ENCODE measurements around the gene KNTC1.

The KNTC1 gene

GRCh38 chr12:122661246-122661645 lies 134.2 kb downstream of the KNTC1 start:
- no peak for DNase-seq

DNA sequence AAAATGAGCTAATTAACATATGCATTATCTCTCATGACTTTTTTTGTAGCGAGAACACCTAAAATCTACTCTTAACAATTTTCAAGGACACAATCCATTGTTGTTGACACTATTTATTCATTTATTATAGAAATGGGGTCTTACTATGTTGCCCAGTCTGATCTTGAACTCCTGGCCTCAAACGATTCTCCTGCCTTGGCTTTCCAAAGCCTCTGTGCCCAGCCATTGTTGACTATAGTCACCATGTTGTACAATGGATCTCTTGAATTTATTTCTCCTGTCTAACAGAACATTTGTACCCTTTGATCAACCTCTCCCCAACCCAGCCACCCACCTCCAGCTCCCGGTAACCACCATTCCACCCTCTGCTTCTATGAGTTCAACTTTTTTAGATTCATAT lies 134.9 kb downstream of the KNTC1 start:
- DNase-seq: no peak

DNA sequence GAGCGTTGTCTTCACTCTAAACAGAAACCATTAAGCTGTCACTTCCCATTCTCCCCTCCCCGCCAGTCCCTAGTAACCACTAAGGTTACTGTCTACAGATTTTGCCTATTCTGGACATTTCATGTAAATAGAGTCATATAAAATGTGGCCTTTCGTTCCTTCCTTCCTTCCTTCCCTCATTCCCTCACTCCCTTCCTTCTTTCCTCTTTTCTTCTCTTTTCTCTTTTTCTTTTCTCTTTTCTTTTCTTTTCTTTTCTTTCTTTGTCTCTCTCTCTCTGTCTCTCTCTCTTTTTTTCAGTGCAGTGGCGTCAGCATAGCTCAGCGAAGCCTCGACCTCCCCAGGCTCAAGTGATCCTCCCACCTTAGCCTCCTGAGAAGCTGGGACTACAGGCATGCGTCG lies 138.3 kb downstream of the KNTC1 start:
- DNase-seq: no peak

- no peak for DNase-seq
Observed at GRCh38 chr12:122665759-122666158, 138.7 kb downstream of the KNTC1 start.

GRCh38 chr12:122668268-122668667 lies 141.2 kb downstream of the KNTC1 start:
- no peak for DNase-seq

- DNase-seq: no peak
Observed at GRCh38 chr12:122669397-122670070, 142.5 kb downstream of the KNTC1 start.

DNA sequence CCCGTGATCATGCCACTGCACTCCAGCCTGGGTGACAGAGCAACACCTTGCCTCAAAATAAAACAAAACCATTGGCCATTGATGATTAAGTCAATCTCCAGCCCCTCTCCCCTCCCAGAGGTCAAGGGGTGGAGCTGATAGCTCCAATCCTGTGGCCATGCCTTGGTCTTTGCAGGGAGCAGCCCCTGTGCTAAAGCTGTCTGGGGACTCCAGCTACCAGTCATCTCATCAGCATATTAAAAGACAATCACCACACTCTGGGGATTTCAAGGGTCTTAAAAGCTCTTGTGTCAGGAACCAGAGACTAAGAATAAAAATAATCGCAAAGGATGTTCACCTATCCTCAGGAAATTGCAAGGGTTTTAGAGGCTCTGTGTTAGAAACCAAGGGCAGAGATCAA lies 145.5 kb downstream of the KNTC1 start:
- no peak for DNase-seq
